Measurements from ENCODE around the gene PLEKHA7. TPM values are rescaled to one million over a fixed set of nuclear protein-coding genes. Genes with fewer than 3 reads are reported as not detected.

The PLEKHA7 gene
- total RNA-seq, 1 experiment from 2014 or later, result 57.6 TPM

GRCh38 chr11:16781936-16782919, 232.0 kb downstream of the PLEKHA7 start:
- Mint-ChIP-seq H3K4me3 (ENCODE audit: unreplicated experiment) (no peak overlapping the region), H3K27ac (ENCODE audit: unreplicated experiment) (no peak overlapping the region), H3K4me1 (ENCODE audit: low read depth, unreplicated experiment) (peaks cover 15% of the 10 kb centered on the region), H3K27me3 (ENCODE audit: insufficient read depth, unreplicated experiment) (no peaks in the 10 kb centered on the region), H3K9me3 (ENCODE audit: unreplicated experiment) (no peaks in the 10 kb centered on the region), H3K36me3 (ENCODE audit: insufficient read depth, unreplicated experiment) (peaks cover 35% of the 10 kb centered on the region)
- TF ChIP-seq CTCF (IDR thresholded peaks at IDR 0.05; ENCODE audit: insufficient read depth in 1 of 2, low read depth in 1 of 2, low read length in 1 of 2, severe bottlenecking in 1 of 2, unreplicated experiment in 1 of 2), result no peak
- CTCF ChIA-PET, result no interaction called here
- intact Hi-C loops (cut with micrococcal nuclease; ENCODE audit: unreplicated experiment), result no loop called here
- H3K36me3 ChIP-seq (ENCODE audit: control insufficient read depth, insufficient read depth, low read length), result no peaks in the 10 kb centered on the region; the same call in none of the 2 replicates
- H3K27me3 ChIP-seq (replicated peaks; ENCODE audit: control insufficient read depth, insufficient read depth, low read length), result no peaks in the 10 kb centered on the region
- peaks cover 22% of the 10 kb centered on the region for H3K4me1 ChIP-seq
- no TSS peak for BruUV-seq (replicated peaks)
- POLR2A ChIA-PET, result no interaction called here
- no peaks in the 10 kb centered on the region for H3K9me3 ChIP-seq
- H3K4me3 ChIP-seq (ENCODE audit: low read depth, low read length), result no peak overlapping the region
- no peak for DNase-seq

GRCh38 chr11:16780698-16781550, 233.3 kb downstream of the PLEKHA7 start:
- no TSS peak for BruUV-seq (replicated peaks)
- no peak overlapping the region for H3K4me3 Mint-ChIP-seq (ENCODE audit: unreplicated experiment)
- H3K27ac Mint-ChIP-seq (ENCODE audit: unreplicated experiment), result no peak overlapping the region
- peaks cover 11% of the 10 kb centered on the region for H3K4me1 Mint-ChIP-seq (ENCODE audit: low read depth, unreplicated experiment)
- H3K27me3 Mint-ChIP-seq (ENCODE audit: insufficient read depth, unreplicated experiment), result no peaks in the 10 kb centered on the region
- peaks cover 29% of the 10 kb centered on the region for H3K36me3 Mint-ChIP-seq (ENCODE audit: insufficient read depth, unreplicated experiment)
- Histone ChIP-seq H3K27me3 (replicated peaks; ENCODE audit: control insufficient read depth, insufficient read depth, low read length) (no peaks in the 10 kb centered on the region), H3K9me3 (no peaks in the 10 kb centered on the region), H3K4me1 (peaks cover 22% of the 10 kb centered on the region), H3K4me3 (ENCODE audit: low read depth, low read length) (no peak overlapping the region), H3K36me3 (ENCODE audit: control insufficient read depth, insufficient read depth, low read length) (no peaks in the 10 kb centered on the region; the same call in none of the 2 replicates)
- TF ChIP-seq CTCF (IDR thresholded peaks at IDR 0.05; ENCODE audit: insufficient read depth in 1 of 2, low read depth in 1 of 2, low read length in 1 of 2, severe bottlenecking in 1 of 2, unreplicated experiment in 1 of 2), result no peak
- ChIA-PET CTCF (no interaction called here), POLR2A (no interaction called here)
- intact Hi-C loops (cut with micrococcal nuclease; ENCODE audit: unreplicated experiment), result no loop called here
- no peaks in the 10 kb centered on the region for H3K9me3 Mint-ChIP-seq (ENCODE audit: unreplicated experiment)
- DNase-seq, result no peak

GRCh38 chr11:16780146-16780545, 234.1 kb downstream of the PLEKHA7 start:
- POLR2A ChIA-PET, result no interaction called here
- CTCF ChIA-PET, result no interaction called here
- H3K4me1 ChIP-seq, result peaks cover 22% of the 10 kb centered on the region

More at GRCh38 chr11:16780146-16780545, 234.1 kb downstream of the PLEKHA7 start:
- no TSS peak for BruUV-seq (replicated peaks)
- H3K36me3 Mint-ChIP-seq (ENCODE audit: insufficient read depth, unreplicated experiment), result peaks cover 29% of the 10 kb centered on the region
- no peaks in the 10 kb centered on the region for H3K9me3 Mint-ChIP-seq (ENCODE audit: unreplicated experiment)
- no peaks in the 10 kb centered on the region; the same call in none of the 2 replicates for H3K36me3 ChIP-seq (ENCODE audit: control insufficient read depth, insufficient read depth, low read length)
- DNase-seq, result no peak
- no peaks in the 10 kb centered on the region for H3K27me3 ChIP-seq (replicated peaks; ENCODE audit: control insufficient read depth, insufficient read depth, low read length)
- intact Hi-C loops (cut with micrococcal nuclease; ENCODE audit: unreplicated experiment), result no loop called here
- H3K27me3 Mint-ChIP-seq (ENCODE audit: insufficient read depth, unreplicated experiment), result no peaks in the 10 kb centered on the region
- no peak overlapping the region for H3K27ac Mint-ChIP-seq (ENCODE audit: unreplicated experiment)
- no peaks in the 10 kb centered on the region for H3K9me3 ChIP-seq
- no peak overlapping the region for H3K4me3 Mint-ChIP-seq (ENCODE audit: unreplicated experiment)
- TF ChIP-seq CTCF (IDR thresholded peaks at IDR 0.05; ENCODE audit: insufficient read depth in 1 of 2, low read depth in 1 of 2, low read length in 1 of 2, severe bottlenecking in 1 of 2, unreplicated experiment in 1 of 2), result no peak
- peaks cover 9% of the 10 kb centered on the region for H3K4me1 Mint-ChIP-seq (ENCODE audit: low read depth, unreplicated experiment)
- H3K4me3 ChIP-seq (ENCODE audit: low read depth, low read length), result no peak overlapping the region

Measured in Caco-2 (cell line).